GM21515 (cell line): ENCODE data around the gene CTSZ.
"Not testable (repeated sequence)": the region's sequence is repeated elsewhere in the genome, so short reads cannot be mapped to it uniquely, and the experiment has no call there.

Experiments used
- ATAC-seq: cut with Tn5 transposase; IDR thresholded peaks from one replicate; pipeline ENCODE4 v1.9.1; 2021; ENCODE audit not compliant: unreplicated experiment

The CTSZ gene

GRCh38 chr20:59006864-59007664 lies at the start of gene CTSZ:
Gene CTSZ (minus strand): TSS chr20:59007254. CDS start chr20:59007128, 126 bp downstream.
- ATAC-seq = peak; percentile 26

DNA sequence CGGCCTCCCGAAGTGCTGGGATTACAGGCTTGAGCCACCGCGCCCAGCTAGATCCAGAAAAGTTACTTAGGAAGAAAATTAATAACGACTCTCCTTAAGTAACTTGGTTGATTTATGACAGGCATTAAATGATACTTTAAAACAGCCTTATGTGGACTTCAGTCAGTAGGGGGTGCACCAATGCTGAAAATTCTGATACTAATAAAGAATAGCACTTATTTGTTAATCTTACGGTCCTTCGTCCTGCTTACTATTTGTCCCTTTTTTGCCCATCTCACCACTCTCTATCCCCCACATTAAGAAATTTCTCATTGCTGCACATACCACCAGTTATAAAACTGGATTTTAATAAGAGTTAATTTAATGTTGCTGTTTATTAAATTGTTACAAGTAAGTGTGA lies 48.2 kb upstream of the CTSZ start:
- ATAC-seq = no peak

- ATAC-seq = no peak
These were observed 44.7 kb upstream of the CTSZ start for GRCh38 chr20:59051666-59052185.

DNA sequence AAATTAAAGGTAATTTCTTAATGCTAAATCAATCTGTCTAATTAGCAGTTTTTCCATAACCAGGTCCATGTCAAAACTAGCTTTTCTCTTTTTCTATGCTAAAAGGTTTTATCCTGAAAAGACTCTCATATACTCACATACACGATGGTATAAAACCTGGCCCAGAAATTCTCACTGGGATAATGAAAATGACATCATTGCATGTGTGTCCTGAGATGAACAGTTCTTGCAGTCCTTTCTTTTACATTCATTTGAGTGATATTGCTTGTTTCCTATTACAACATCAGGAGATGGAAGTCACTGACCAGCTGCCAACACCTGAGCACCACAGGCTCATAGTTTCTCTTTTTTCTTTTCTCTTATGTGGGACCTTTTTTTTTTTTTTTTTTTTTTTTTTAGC lies 43.4 kb upstream of the CTSZ start:
- ATAC-seq = no peak

- no peak for ATAC-seq
These were observed 41.6 kb upstream of the CTSZ start for GRCh38 chr20:59048681-59049030.

- ATAC-seq = no peak
These were observed 41.1 kb upstream of the CTSZ start for GRCh38 chr20:59047938-59048680.

DNA sequence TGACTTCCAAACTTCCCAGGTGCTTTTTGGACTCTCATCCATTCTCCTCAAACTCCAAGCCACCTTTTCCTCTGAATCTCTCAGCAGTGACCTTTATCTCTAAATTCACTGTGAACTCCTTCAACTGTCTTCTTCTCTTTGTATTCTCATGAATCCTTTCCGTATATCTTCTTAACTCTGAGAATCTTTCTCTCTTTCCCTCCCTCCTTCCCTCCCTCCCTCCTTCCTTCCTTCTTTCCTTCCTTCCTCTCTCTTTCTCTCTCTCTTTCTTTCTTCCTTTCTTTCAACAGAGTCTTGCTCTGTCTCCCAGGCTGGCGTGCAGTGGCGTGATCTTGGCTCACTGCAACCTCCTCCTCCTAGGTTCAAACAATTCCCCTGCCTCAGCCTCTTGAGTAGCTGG lies 39.8 kb upstream of the CTSZ start:
- no peak for ATAC-seq

DNA sequence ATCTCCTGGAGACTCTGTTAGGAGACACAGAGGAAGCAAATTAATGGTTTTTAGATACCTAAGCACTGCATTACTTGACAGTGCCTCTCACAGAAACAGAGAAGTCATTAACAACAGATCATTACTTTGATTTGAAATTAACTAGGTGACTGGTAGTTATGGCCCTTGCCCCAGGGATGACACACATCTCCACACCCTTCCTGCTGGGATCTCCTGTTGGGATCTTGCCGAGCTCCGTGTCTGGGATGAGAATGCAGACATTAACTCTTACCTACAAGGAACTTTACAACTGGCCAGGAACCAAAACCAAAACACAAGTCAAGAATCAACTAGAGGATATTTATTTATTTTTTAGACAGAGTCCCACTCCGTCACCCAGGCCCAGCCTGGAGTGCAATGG lies 37.7 kb upstream of the CTSZ start:
- ATAC-seq = no peak

DNA sequence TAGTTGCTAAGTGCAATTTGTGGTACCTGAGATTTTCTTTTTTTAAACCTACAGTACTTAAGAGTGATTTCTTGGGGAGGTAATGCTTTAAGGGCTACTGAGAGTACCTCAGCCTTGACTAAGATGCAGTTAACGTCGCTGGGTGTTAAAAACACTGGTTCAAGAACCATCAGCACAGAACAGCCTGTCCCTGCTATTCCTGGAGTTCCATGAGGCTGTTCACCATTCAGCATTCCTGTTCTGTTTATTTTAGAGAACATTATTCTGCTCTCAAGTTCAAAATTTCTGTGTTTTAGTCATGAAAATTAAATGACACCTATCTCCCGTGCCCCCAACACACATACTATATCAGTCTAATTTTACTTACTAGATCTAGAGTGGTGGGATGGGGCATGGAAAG lies 37.2 kb upstream of the CTSZ start:
- ATAC-seq = no peak

GRCh38 chr20:59043698-59044097 lies 36.6 kb upstream of the CTSZ start:
- ATAC-seq = no peak

- ATAC-seq = peak; percentile 93
These were observed 36.0 kb upstream of the CTSZ start for GRCh38 chr20:59042796-59043631.

GRCh38 chr20:59042151-59042795 lies 35.2 kb upstream of the CTSZ start, which contains the start of gene PRELID3B:
Gene PRELID3B (minus strand): TSS chr20:59042786. CDS start chr20:59042730, 56 bp downstream.
- ATAC-seq = peak; percentile 31

DNA sequence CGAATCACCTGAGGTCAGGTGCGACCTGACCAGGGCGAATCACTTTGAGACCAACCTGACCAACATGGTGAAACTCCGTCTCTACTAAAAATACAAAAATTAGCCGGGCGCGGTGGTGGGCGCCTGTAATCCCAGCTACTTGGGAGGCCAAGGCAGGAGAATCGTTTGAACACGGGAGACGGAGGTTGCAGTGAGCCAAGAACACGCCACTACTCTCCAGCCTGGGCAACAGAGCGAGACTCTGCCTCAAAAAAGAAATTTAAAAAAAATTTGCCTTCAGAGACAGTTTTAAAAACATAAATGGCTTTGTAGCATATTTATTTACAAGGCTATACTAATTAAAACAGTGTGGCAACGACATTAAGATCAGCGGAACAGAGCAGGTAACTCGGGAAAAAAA lies 34.4 kb upstream of the CTSZ start:
- not testable (repeated sequence) for ATAC-seq

- no peak for ATAC-seq
These were observed 33.6 kb upstream of the CTSZ start for GRCh38 chr20:59040667-59041066.

GRCh38 chr20:59039233-59039632 lies 32.2 kb upstream of the CTSZ start:
- ATAC-seq = no peak

DNA sequence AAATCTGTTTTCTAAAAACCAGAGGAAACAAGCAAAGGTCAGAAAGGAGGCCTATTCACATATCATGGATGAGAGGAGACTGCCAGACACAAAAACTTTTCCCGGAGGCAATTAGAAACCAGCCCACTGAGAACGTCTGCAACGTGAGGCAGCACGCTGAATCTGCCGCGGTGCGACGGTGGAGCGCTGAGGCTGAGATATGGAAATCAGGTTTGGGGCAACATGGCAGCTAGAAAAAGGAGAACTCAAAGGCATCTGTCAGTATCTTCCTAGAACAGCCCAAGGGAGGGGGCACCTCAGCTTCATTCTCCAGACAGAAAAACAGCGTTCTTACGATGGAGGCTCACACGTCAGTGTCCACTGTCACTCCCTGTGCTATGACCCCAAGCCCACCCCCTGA lies 30.3 kb upstream of the CTSZ start:
- ATAC-seq = no peak

DNA sequence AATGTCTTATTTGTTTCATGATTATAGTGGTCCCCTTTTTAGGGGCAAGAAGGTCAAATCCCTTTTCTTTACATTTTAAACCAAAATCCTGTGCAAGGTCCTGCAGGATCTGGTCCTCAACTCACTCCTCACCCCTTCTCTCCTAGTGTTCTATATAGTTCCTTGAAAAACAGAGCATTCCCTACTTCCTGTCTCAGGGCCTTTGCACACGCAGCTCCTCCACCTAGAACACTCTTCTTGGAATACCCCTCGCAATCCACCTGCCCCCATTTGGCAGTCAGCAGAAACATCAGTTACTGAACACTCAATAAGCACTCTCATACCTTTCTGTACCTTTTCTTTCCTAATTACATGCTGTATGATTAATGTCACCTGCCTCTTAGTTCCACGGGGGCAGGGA lies 28.3 kb upstream of the CTSZ start:
- no peak for ATAC-seq

DNA sequence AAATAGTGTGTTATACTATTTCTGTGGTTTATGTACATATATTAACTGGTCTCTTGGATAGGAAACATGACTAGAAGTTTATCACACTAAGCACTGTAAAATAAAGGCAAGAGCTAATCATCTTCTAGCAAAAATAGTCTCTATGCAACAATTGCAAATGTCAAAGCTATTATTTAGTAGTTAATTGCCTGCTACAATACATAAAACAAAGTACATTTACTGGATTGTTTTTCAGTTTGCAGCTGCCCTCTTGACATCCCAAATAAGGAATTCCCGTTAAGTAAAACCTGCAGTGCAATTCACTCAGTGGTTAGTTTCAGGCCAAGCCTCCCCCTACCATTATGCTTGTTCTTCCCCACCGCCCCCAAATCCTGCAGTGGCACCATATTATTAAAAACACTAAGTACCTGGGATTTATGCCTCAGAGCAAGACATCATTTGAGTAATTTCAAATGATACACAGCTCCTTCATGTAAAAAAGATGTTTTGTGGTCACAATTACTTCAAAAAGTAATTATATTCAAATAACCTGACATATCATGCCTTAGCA lies 26.6 kb upstream of the CTSZ start:
- ATAC-seq = no peak

GRCh38 chr20:59033093-59033492 lies 26.0 kb upstream of the CTSZ start:
- ATAC-seq = no peak

- no peak for ATAC-seq
These were observed 25.6 kb upstream of the CTSZ start for GRCh38 chr20:59032713-59033059.
